Choroid plexus epithelial cell (primary cell): ENCODE results near the gene MLPH.

Experiments used
- DNase-seq: peaks from one replicate; pipeline ENCODE4 v3.0.0-alpha.2; 2010; ENCODE audit warnings: low read depth
- H3K4me3 ChIP-seq: 2 replicates; pipeline ENCODE4 v1.5.1; 2011; ENCODE audit warnings: low read depth, mild to moderate bottlenecking, control low read depth, low read length, moderate library complexity
- TF ChIP-seq, protein P1 (sequence below): conservative IDR thresholded peaks from 2 replicates; pipeline ENCODE4 v1.5.1; 2011; ENCODE audit warnings: low read depth, mild to moderate bottlenecking, control low read depth, inconsistent platforms, low read length, moderate library complexity

Gene MLPH

DNA sequence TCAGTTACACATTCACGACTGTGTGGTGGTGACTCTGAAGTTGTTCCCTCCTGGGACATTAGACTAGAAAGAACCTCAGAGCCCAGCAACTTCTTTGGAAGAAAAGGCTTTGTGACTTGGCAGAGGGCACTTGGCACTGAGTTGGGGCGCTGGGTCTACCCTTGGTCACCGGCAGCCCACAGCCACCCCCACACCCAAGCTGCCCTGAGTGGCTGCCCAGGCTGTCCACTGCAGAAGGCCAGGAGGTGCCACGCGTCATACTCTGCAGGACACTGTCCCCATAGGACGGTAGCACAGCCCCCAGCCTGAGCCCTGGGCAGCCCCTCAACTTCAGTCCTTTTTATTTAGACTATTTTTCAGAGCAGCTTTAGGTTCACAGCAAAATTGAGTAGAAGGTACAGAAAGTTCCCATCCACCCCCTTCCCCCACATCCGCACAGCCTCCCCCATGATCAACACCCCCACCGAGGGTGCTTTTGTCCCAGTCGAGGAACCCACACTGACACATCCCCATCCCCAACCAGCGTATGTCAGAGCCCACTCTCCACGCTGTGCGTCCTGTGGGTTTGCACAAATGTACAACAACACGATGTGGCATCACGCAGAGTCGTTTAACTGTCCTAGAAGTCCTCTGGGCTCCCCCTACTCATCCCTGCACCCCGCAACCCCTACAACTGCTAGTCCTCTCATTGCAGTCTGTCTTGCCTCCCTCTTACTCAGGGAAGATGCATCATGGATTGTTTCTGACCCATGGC lies 80.4 kb downstream of the MLPH start:
- no peak for DNase-seq
- TF ChIP-seq, protein P1, sequence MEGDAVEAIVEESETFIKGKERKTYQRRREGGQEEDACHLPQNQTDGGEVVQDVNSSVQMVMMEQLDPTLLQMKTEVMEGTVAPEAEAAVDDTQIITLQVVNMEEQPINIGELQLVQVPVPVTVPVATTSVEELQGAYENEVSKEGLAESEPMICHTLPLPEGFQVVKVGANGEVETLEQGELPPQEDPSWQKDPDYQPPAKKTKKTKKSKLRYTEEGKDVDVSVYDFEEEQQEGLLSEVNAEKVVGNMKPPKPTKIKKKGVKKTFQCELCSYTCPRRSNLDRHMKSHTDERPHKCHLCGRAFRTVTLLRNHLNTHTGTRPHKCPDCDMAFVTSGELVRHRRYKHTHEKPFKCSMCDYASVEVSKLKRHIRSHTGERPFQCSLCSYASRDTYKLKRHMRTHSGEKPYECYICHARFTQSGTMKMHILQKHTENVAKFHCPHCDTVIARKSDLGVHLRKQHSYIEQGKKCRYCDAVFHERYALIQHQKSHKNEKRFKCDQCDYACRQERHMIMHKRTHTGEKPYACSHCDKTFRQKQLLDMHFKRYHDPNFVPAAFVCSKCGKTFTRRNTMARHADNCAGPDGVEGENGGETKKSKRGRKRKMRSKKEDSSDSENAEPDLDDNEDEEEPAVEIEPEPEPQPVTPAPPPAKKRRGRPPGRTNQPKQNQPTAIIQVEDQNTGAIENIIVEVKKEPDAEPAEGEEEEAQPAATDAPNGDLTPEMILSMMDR, result no peak

DNA sequence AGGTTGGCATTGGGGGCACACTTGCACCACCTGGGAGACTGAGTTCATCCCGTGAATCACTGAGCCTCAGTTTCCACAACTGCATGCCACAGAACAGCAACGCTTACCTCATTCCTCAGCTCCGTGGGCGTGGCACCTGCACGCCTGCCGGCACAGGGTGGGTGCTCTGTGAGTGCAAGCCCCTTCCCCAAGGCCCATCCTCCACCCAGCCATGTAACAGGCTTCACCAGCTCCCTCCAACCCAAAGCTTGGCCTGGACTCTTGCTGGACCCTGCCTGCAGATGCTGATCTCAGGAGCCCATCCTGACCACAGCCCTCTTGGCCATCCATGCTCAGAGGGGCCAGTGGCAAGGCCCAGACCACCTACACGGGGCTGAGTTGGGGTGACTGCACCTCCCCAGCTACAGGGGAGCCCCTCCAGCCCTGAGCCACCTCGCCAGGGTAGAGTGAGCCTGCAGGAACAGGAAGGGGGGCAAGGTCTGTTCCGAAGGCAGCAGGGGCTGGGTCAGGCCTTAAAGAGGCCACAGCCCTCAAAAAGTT lies 81.1 kb downstream of the MLPH start:
- TF ChIP-seq, protein P1, result no peak
- H3K4me3 ChIP-seq, result no peak overlapping the region
- no peak for DNase-seq

More for the DNA sequence above, 80.4 kb downstream of the MLPH start:
- no peak overlapping the region for H3K4me3 ChIP-seq

DNA sequence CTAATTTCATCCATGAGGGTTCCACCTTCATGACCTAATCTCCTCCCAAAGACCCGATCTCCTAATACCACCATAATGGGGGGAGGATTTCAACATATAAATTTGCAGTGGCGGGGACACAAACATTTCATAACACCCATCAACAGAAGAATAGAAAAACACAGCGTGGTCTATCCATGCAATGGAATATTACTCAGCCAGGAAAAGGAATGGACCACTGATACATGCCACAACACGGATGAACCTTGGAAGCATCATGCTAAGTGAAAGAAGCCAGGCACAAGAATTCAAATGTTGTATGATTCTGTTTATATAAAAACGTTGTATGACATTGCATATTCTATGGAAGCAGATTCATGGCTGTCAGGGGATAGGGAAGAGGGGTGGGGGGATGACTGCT lies 82.0 kb downstream of the MLPH start:
- TF ChIP-seq, protein P1, result no peak
- DNase-seq, result no peak

DNA sequence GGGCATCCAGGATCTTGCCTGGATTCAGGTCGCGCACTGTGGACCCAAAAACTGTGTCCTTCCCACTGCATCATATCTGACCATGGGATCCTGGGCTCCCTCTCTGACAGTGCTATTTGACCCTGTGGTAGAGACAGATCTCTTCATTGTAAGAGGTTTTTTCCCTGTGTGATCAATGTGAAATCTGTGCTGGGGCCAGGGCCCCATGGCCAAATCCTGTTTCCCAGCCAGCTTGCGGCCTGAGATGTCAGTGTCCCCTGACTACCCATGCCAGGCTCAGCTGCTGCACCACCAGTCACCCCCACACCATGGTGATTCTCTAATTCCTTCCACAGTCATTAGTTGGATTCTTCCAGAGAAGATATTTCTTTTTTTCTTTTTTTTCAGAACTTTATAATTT lies 82.8 kb downstream of the MLPH start:
- TF ChIP-seq, protein P1, result no peak
- no peak overlapping the region for H3K4me3 ChIP-seq
- DNase-seq, result no peak

More for the DNA sequence above, 82.0 kb downstream of the MLPH start:
- H3K4me3 ChIP-seq, result no peak overlapping the region

DNA sequence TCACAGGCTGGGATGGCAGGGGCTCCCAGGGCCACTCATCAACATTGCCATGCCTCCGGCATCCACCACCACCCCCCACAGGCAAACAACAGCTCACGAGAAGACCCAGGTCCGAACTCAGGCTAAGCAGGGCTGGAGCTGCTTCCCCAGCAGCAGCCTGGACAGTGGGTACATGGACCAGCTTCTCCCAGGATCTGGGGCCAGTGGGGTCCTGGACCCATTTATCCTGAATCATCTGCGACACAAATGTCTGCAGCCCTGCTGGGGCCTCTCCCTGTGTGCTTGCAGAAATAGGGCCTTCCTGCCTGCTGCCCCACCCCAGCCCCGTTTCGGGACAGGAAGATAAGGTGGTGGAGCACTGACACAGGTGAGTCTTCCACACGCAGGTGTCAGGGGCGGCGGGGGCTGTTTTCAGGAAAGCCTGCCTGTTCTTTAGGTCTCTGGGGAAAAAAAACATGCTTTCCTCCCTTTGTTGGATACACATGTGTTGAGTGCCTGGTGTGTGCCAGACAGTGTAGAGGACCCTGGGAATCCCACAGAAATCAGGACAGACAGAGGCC lies 83.8 kb downstream of the MLPH start:
- TF ChIP-seq, protein P1, result no peak
- no peak for DNase-seq
- no peak overlapping the region for H3K4me3 ChIP-seq

DNA sequence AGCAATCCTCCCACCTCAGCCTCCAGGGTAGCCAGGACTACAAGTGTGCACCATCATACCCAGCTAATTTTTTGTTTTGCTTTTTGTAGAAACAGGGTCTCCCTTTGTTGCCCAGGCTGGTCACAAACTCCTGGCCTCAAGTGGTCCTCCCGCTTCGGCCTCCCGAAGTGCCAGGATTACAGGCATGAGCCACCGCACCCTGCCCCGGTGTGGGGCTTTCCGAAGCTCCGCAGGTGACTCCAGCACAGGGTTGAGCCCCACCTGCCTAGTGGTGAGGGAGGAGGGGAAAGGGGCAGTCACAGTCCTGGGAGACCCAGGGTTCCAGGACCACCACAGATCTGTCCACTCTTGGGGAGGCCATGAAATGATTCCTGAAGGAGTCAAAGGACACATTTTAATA lies 84.5 kb downstream of the MLPH start:
- TF ChIP-seq, protein P1, result no peak
- H3K4me3 ChIP-seq, result no peak overlapping the region
- DNase-seq, result no peak
